ENCODE data around the gene PLXNA1.

The PLXNA1 gene

DNA sequence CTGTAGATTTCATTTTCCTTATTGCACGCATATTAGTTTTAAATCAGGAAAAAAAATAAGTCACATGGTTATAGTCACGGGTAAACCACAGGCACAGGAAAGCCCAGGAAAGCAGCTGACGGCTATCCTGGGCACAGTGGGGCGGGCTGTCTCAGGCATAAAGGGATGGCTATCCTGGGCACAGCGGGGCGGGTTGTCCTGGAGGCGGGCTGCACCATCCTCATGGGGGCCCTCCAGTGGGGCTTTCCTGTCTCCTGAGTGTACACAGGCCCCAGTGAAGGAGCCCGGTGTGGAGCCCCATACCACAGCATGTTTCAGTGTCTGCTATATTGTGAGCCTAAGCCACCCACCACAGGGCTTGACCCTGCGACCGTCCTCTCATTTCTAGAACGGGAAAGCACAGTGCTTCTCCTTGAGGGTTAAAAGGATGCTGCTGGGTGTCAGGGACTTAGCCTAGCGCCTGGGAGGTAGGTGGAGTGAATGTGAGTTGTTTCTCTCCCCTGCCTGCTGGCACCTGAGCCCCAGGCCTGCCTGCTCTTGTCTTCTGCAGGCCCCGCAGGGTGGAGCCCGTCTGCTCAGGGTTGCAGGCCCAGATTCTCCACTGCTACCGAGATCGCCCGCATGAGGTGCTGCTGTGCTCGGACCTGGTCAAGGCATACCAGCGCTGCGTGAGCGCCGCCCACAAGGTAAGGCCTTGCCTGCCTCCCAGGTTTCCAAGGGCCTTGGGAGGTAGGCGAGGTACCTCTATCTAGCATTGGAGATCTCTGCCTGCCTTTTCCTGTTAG lies 25.9 kb upstream of the PLXNA1 start:
- POLR2A ChIA-PET, result no interaction called here
- DNase-seq (ENCODE audit: extremely low spot score), result no peak
- CTCF ChIA-PET, result interaction anchor here (1.4 kb wide), 1 partner anchor 204 kb away, joined by 3 read pairs; no protein-coding TSS in a partner anchor
- TF ChIP-seq, protein P1, sequence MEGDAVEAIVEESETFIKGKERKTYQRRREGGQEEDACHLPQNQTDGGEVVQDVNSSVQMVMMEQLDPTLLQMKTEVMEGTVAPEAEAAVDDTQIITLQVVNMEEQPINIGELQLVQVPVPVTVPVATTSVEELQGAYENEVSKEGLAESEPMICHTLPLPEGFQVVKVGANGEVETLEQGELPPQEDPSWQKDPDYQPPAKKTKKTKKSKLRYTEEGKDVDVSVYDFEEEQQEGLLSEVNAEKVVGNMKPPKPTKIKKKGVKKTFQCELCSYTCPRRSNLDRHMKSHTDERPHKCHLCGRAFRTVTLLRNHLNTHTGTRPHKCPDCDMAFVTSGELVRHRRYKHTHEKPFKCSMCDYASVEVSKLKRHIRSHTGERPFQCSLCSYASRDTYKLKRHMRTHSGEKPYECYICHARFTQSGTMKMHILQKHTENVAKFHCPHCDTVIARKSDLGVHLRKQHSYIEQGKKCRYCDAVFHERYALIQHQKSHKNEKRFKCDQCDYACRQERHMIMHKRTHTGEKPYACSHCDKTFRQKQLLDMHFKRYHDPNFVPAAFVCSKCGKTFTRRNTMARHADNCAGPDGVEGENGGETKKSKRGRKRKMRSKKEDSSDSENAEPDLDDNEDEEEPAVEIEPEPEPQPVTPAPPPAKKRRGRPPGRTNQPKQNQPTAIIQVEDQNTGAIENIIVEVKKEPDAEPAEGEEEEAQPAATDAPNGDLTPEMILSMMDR (IDR thresholded peaks at IDR 0.05; ENCODE audit: control extremely low read depth, extremely low read depth, low read depth, missing control alignments), result no peak

DNA sequence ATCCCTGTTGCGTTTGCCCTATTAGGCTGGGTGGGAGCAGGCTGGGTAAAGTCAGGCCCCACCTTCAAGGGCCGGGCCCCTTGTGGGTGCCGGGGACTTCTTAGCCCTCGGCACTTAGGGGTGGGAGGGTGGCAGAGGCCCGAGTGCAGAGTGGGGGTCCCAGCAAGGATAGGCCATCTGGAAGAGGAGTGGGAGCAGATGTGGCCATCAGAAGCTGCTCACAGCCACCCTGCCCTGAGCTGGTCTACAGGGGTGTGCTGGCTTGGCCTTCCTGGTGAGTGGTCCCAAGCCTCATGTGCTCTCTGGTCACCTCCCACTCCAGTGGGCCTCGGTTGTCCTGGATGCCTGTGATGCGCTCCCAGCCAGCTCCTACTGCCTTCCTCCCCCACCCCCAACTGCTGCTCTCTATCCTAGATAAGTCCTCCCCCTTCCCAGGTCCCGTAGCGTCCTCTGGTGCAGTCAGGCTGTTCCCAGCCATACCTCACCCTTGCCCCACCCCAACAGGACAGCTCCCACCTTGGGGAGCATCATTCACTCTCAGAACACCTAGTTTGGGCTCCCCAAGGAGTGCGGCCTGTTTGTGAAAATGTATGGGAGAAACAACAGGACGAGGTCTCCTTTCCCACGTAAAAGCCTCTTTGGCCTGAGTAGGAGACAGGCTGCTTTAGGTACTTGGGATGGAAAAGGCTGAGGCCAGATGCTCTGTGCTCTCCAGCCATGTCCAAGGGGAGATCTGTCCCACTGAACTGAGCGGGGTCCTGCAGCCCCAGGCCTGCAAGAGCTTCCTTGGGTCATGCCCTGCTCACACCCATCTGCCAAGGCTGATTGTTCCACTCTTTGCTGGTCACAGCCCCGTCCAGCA lies 24.9 kb upstream of the PLXNA1 start:
- POLR2A ChIA-PET, result no interaction called here
- TF ChIP-seq, protein P1 (IDR thresholded peaks at IDR 0.05; ENCODE audit: control extremely low read depth, extremely low read depth, low read depth, missing control alignments), result no peak
- DNase-seq (ENCODE audit: extremely low spot score), result no peak
- CTCF ChIA-PET, result no interaction called here

DNA sequence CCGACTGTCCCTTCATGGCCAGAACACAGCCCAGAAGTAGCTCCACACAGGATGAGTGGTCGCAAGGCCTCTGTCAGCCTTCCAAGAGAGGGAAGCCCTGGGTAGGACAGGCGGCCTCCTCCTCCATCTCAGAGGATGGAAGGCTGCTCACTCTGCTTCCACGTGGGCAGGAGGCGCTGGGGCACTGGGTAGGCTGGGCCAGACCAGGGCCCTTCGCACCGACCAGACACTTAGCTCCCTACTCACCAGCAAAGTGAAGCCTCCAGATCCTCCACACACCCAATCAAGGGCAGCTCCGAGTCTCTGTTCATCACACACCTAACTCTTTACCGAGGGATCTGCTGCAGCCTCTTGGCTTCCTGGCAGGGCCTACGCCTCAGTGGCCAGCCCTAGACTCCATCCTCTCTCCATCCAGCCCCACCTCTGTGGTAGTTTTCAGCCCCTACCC lies 24.3 kb upstream of the PLXNA1 start:
- TF ChIP-seq, protein P1 (IDR thresholded peaks at IDR 0.05; ENCODE audit: control extremely low read depth, extremely low read depth, low read depth, missing control alignments), result no peak
- ChIA-PET POLR2A (no interaction called here), CTCF (no interaction called here)
- no peak for DNase-seq (ENCODE audit: extremely low spot score)

DNA sequence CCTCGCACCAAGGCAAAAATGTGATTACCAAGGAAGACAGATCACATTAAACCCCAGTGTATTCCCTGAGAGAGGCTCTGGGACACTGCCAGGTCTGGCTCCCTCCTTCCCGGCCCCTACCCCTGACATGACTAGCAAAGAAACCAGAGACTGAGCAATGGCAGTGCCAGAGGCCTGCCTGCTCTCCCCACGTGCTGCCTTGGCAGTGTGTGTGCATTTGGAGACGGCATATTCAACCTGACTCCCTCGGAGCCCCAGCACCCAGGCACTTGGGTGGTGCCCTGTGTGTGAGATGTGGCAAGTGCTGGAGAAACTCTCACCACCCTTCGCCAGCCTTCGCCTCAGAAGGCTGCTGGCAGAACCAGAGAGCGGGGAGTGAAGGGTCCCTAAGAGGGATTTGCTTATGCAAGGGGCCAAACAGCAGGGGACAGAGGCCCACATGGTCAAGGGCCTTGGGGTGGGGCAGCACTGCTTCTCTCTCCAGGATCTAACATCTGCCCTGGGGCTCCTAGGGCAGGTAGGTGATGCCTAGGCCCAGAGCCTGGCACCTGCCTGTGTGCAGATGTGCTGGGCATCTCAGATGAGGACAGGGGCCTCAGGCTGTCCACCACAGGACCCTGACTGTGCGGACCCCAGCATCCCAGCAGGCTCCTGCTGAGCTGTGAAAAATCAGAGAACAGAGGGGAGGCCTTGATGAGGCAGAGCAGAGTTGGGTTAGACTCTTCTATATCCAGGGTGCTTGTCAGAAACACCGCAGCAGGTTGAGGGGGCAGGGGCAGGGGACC lies 23.6 kb upstream of the PLXNA1 start:
- DNase-seq (ENCODE audit: extremely low spot score), result no peak
- ChIA-PET POLR2A (no interaction called here), CTCF (no interaction called here)
- TF ChIP-seq, protein P1 (IDR thresholded peaks at IDR 0.05; ENCODE audit: control extremely low read depth, extremely low read depth, low read depth, missing control alignments), result no peak

DNA sequence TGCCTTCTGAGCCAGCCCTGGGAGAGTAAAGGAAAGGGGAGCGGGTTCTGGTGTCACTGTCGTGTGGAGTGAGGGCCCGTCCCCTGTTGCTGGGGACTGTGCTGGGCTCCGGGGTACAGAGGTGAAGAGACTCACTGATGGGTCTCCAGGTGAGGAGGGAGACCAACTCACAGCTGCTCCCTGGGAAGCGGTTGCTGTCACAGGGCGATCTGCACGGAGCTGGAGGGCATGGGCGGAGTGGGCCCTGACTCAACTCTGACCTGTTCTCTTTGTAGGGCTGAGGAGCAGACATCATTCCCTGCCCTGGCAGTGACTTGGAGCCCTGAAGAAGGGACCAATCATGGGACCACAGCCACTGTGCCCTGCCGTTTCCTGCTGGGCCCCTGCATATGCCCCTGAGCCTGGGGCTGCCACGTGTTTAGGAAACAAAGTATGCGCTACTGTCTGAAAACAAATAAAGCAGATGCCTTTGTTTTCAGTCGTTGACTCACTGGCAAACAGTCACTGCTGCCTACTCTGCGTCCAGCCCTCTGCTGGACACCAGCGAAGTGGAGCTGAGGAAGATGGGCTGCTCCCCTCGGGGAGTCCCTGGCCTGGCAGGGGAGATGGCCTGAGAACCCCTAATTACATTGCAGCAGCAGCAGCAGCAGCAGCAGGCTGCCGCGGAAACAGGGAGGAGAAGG lies 22.9 kb upstream of the PLXNA1 start:
- DNase-seq (ENCODE audit: extremely low spot score), result no peak
- CTCF ChIA-PET, result no interaction called here
- POLR2A ChIA-PET, result no interaction called here
- TF ChIP-seq, protein P1 (IDR thresholded peaks at IDR 0.05; ENCODE audit: control extremely low read depth, extremely low read depth, low read depth, missing control alignments), result no peak
